GM12878 (cell line): ENCODE measurements around the gene IFNL3. TPM values are rescaled to one million over a fixed set of nuclear protein-coding genes. Genes with fewer than 3 reads are reported as not detected.

Experiments
- ATAC-seq: fragments of 200-7000 bp; cut with Tn5 transposase; 3 replicates; pipeline ENCODE4 v1.9.1; 2020; ENCODE audit warnings: mild to moderate bottlenecking, moderate library complexity
- BruUV-seq: library from RNA; stranded (reverse); fragments of 400-500 nt; replicated peaks from 2 replicates; lab custom pipeline; 2021; lab: Mats Ljungman, UMichigan
- CTCF ChIA-PET: fragments of 300-600 bp; sonication (Branson Sonifier 250); formaldehyde crosslinking; extraction: SDS; loops from one replicate; lab custom pipeline; 2021; ENCODE audit warnings: inconsistent platforms; lab: Yijun Ruan, JAX
- POLR2A ChIA-PET: fragments of 350-600 bp; formaldehyde crosslinking; extraction: SDS; loops from one replicate; lab custom pipeline; 2021; ENCODE audit warnings: inconsistent platforms; lab: Charles Lee
- RAD21 ChIA-PET: fragments of 300-600 bp; sonication (Branson Sonifier 250); formaldehyde crosslinking; loops from one replicate; lab custom pipeline; 2023; ENCODE audit warnings: antibody characterized with exemption; ENCODE audit not compliant: unreplicated experiment; lab: Charles Lee
- SMC1A ChIA-PET: fragments of 300-600 bp; sonication (Branson Sonifier 250); formaldehyde crosslinking; loops from one replicate; lab custom pipeline; 2023; ENCODE audit not compliant: unreplicated experiment, uncharacterized antibody; lab: Charles Lee
- DNase-seq: peaks from one replicate; pipeline ENCODE4 v3.0.0-alpha.2; 2011; ENCODE audit warnings: low read depth, low spot score
- FAIRE-seq: peaks from 3 replicates; lab custom pipeline; 2011; peaks lifted over from hg19 to GRCh38; lab: Jason Lieb, UNC
- H2AFZ ChIP-seq: 2 replicates; pipeline ENCODE4 v1.6.0; 2011; ENCODE audit warnings: low read depth, low read length, control low read depth; ENCODE audit not compliant: control insufficient read depth
- H3K27ac ChIP-seq: 2 replicates; pipeline ENCODE4 v1.5.1; 2011; ENCODE audit warnings: control low read depth; ENCODE audit not compliant: control insufficient read depth, insufficient read depth
- H3K27me3 ChIP-seq, 2 experiments: replicated peaks in 1 of 2; 2 replicates each; pipeline versions ENCODE4 v1.6.0 to v1.6.1; 2011; ENCODE audit warnings: low read length in 1 of 2; ENCODE audit not compliant: control insufficient read depth in 2 of 2, insufficient read depth in 2 of 2
- H3K36me3 ChIP-seq, 2 experiments: 2 replicates each; pipeline ENCODE4 v1.5.1; 2011; ENCODE audit warnings: low read length in 1 of 2; ENCODE audit not compliant: control insufficient read depth in 2 of 2, insufficient read depth in 2 of 2
- H3K4me1 ChIP-seq: 2 replicates; pipeline ENCODE4 v1.6.1; 2011; ENCODE audit warnings: mild to moderate bottlenecking, low read length, moderate library complexity, mixed read lengths; ENCODE audit not compliant: control insufficient read depth, insufficient read depth
- H3K4me2 ChIP-seq: 2 replicates; pipeline ENCODE4 v1.6.0; 2011; ENCODE audit warnings: control low read depth; ENCODE audit not compliant: control insufficient read depth, insufficient read depth
- H3K4me3 ChIP-seq: fragments of 200-600 bp; sonication (generic); 2 replicates; pipeline ENCODE4 v1.5.1; 2016
- H3K79me2 ChIP-seq: 2 replicates; pipeline ENCODE4 v1.6.0; 2011; ENCODE audit warnings: low read length; ENCODE audit not compliant: control insufficient read depth, insufficient read depth
- H3K9ac ChIP-seq: 2 replicates; pipeline ENCODE4 v1.8.0; 2011; ENCODE audit warnings: low read length, control low read depth, mixed read lengths; ENCODE audit not compliant: control insufficient read depth, insufficient read depth
- H3K9me3 ChIP-seq: replicated peaks from 3 replicates; pipeline ENCODE4 v1.5.1; 2011; ENCODE audit warnings: mild to moderate bottlenecking, low read length; ENCODE audit not compliant: control insufficient read depth, insufficient read depth
- H4K20me1 ChIP-seq: 2 replicates; pipeline ENCODE4 v1.6.0; 2011; ENCODE audit not compliant: control insufficient read depth, insufficient read depth
- ATF3 ChIP-seq: IDR thresholded peaks from 2 replicates; pipeline ENCODE4 v1.6.1; 2011; ENCODE audit warnings: low read depth, mild to moderate bottlenecking, low read length, moderate library complexity, borderline replicate concordance; ENCODE audit errors: extremely low read depth
- BCL11A ChIP-seq: IDR thresholded peaks from 2 replicates; pipeline ENCODE4 v1.6.1; 2011; ENCODE audit warnings: low read depth, low read length
- CHD1 ChIP-seq: IDR thresholded peaks from 2 replicates; pipeline ENCODE4 v1.6.1; 2012; ENCODE audit warnings: low read depth, low read length, improper control_type of control experiment
- CHD2 ChIP-seq: IDR thresholded peaks from 2 replicates; pipeline ENCODE4 v1.6.1; 2011; ENCODE audit warnings: low read depth, low read length, improper control_type of control experiment, borderline replicate concordance
- ESRRA ChIP-seq: IDR thresholded peaks from 2 replicates; pipeline ENCODE4 v1.6.1; 2012; ENCODE audit warnings: mild to moderate bottlenecking, low read length, improper control_type of control experiment
- EZH2 ChIP-seq: IDR thresholded peaks from 2 replicates; pipeline ENCODE4 v1.6.1; 2012; ENCODE audit warnings: low read depth, mild to moderate bottlenecking, control low read depth, inconsistent platforms, low read length, borderline replicate concordance; ENCODE audit not compliant: control insufficient read depth
- KDM1A ChIP-seq: fragments of 200-600 bp; sonication (generic); IDR thresholded peaks from 2 replicates; pipeline ENCODE4 v1.6.1; 2016; ENCODE audit warnings: borderline replicate concordance
- LARP7 ChIP-seq: fragments of 450-650 bp; IDR thresholded peaks from 2 replicates; pipeline ENCODE4 v1.6.1; 2017; ENCODE audit warnings: mild to moderate bottlenecking
- NBN ChIP-seq: fragments of 450-650 bp; IDR thresholded peaks from 2 replicates; pipeline ENCODE4 v1.6.1; 2016
- NR2C1 ChIP-seq: fragments of 450-650 bp; IDR thresholded peaks from 2 replicates; pipeline ENCODE4 v1.6.1; 2017; ENCODE audit warnings: antibody characterized with exemption, mild to moderate bottlenecking, moderate library complexity
- RAD21 ChIP-seq: IDR thresholded peaks from 2 replicates; pipeline ENCODE4 v1.6.1; 2011; ENCODE audit warnings: mild to moderate bottlenecking, low read depth, low read length, moderate library complexity; ENCODE audit not compliant: insufficient read depth
- RAD51 ChIP-seq: fragments of 450-650 bp; IDR thresholded peaks from 2 replicates; pipeline ENCODE4 v1.6.1; 2016; ENCODE audit warnings: moderate library complexity, mild to moderate bottlenecking, inconsistent platforms
- SIX5 ChIP-seq: IDR thresholded peaks from 2 replicates; pipeline ENCODE4 v1.6.1; 2011; ENCODE audit warnings: mild to moderate bottlenecking, low read depth, low read length, moderate library complexity; ENCODE audit not compliant: severe bottlenecking
- SMC3 ChIP-seq: IDR thresholded peaks from 2 replicates; pipeline ENCODE4 v1.6.1; 2011; ENCODE audit warnings: low read length, improper control_type of control experiment, borderline replicate concordance
- STAT1 ChIP-seq: fragments of 450-650 bp; conservative IDR thresholded peaks from 2 replicates; pipeline ENCODE4 v1.6.1; 2014; ENCODE audit warnings: antibody characterized with exemption, mild to moderate bottlenecking
- TBL1XR1 ChIP-seq: IDR thresholded peaks from 2 replicates; pipeline ENCODE4 v1.6.1; 2012; ENCODE audit warnings: low read depth, low read length, improper control_type of control experiment
- ZBED1 ChIP-seq: IDR thresholded peaks from 2 replicates; pipeline ENCODE4 v1.6.1; 2016; ENCODE audit warnings: borderline replicate concordance
- ZNF207 ChIP-seq: fragments of 450-650 bp; IDR thresholded peaks from 2 replicates; pipeline ENCODE4 v1.6.1; 2014; ENCODE audit warnings: antibody characterized with exemption, mild to moderate bottlenecking, borderline replicate concordance
- ZNF592 ChIP-seq: fragments of 450-650 bp; IDR thresholded peaks from 2 replicates; pipeline ENCODE4 v1.6.1; 2017; ENCODE audit warnings: mild to moderate bottlenecking, moderate library complexity
- ZZZ3 ChIP-seq: IDR thresholded peaks from 2 replicates; pipeline ENCODE4 v1.6.1; 2011; ENCODE audit warnings: low read depth; ENCODE audit not compliant: control insufficient read depth, insufficient read length
- WGBS: methylation state at CpG from one replicate; pipeline ENCODE4 v1.1.6; 2016; ENCODE audit warnings: low lambda C conversion rate; ENCODE audit not compliant: insufficient replicate concordance, insufficient coverage; ENCODE audit errors: missing lambda C conversion rate; 5-methylcytosine and 5-hydroxymethylcytosine counted together
- in situ Hi-C: fragments of 300-500 bp; cut with MboI; formaldehyde crosslinking; loops from 9 replicates; pipeline ENCODE4 v1.14.3; 2018; ENCODE audit warnings: mixed read lengths
- intact Hi-C: fragments of 100-400 bp; cut with micrococcal nuclease; formaldehyde crosslinking; loops from one replicate; pipeline ENCODE4 v1.14.2; 2022; ENCODE audit not compliant: unreplicated experiment
- polyA plus RNA-seq, 11 experiments: library from polyadenylated mRNA; depleted of rRNA in 4 of 11; unstranded in 6 of 11; stranded (reverse) in 5 of 11; fragments of >200 nt; fragmentation: Nextera tagmentation in 4 of 11; fragmentation: Illumina TruSeq in 1 of 11; extraction: Ambion mirVana in 4 of 11; extraction: Trizol in 1 of 11; gene quantifications; 1 replicate in 1 of 11; 2 replicates in 10 of 11; pipeline versions ENCODE4 v1.2.1 to v1.2.3, GENCODE V29; 2011 to 2016; ENCODE audit warnings: inconsistent platforms in 2 of 11, missing spikeins in 2 of 11, low read depth in 1 of 11
- total RNA-seq, 4 experiments: library from RNA; depleted of rRNA in 3 of 4; stranded (reverse); fragments of >200 nt in 3 of 4; fragmentation: Illumina TruSeq in 1 of 4; extraction: Trizol in 1 of 4; gene quantifications; 2 replicates each; pipeline versions ENCODE4 v1.2.1 to v1.2.3, GENCODE V29; 2013 to 2021

IFNL3 gene
- total and polyA plus RNA-seq, 10 of the 15 experiments (the other 5 are each of a cell fraction or from before 2014, with no cell fraction given), result not detected

- Histone ChIP-seq H3K36me3 (no peaks in the 10 kb centered on the region), H3K79me2 (no peaks in the 10 kb centered on the region)
- in situ Hi-C loops, result no loop called here
- RAD21 ChIA-PET, result no interaction called here
- TF ChIP-seq BCL11A (no peak), NBN (no peak), SMC3 (no peak), EZH2 (no peak), ZNF207 (no peak), SIX5 (no peak), RAD21 (no peak), CHD1 (no peak), ZBED1 (no peak), KDM1A (no peak), ZNF592 (no peak), TBL1XR1 (no peak), STAT1 (no peak), CHD2 (no peak), ZZZ3 (no peak), ATF3 (no peak), LARP7 (no peak), NR2C1 (no peak), RAD51 (no peak), ESRRA (no peak)
- TF ChIP-seq, all 136 proteins: peak for 0
- H3K9ac ChIP-seq, result no peak overlapping the region
- FAIRE-seq, result no peak
- H2AFZ ChIP-seq, result no peak overlapping the region
- no peak overlapping the region for H3K27ac ChIP-seq
- intact Hi-C loops, result no loop called here
- ChIA-PET SMC1A (no interaction called here), CTCF (no interaction called here), POLR2A (no interaction called here)
- H3K4me3 ChIP-seq, result no peak overlapping the region
- peaks cover 4% of the 10 kb centered on the region for H3K4me1 ChIP-seq
- BruUV-seq, result no TSS peak
- H3K27me3 ChIP-seq, result no peaks in the 10 kb centered on the region
- H4K20me1 ChIP-seq, result no peaks in the 10 kb centered on the region
- H3K4me2 ChIP-seq, result no peak overlapping the region
- no peaks in the 10 kb centered on the region for H3K9me3 ChIP-seq
- DNase-seq, result no peak
- WGBS, result 31% methylated on average over 5 of the region's 5 CpGs
- ATAC-seq, result no peak
Measured at GRCh38 chr19:39232708-39233107, 12.1 kb downstream of the IFNL3 start.
